DMS79 (cell line): ENCODE data around the gene CSTB.

Source experiments
- DNase-seq: peaks from one replicate; lab custom pipeline; 2025; lab: John Stamatoyannopoulos, UW

The CSTB gene

DNA sequence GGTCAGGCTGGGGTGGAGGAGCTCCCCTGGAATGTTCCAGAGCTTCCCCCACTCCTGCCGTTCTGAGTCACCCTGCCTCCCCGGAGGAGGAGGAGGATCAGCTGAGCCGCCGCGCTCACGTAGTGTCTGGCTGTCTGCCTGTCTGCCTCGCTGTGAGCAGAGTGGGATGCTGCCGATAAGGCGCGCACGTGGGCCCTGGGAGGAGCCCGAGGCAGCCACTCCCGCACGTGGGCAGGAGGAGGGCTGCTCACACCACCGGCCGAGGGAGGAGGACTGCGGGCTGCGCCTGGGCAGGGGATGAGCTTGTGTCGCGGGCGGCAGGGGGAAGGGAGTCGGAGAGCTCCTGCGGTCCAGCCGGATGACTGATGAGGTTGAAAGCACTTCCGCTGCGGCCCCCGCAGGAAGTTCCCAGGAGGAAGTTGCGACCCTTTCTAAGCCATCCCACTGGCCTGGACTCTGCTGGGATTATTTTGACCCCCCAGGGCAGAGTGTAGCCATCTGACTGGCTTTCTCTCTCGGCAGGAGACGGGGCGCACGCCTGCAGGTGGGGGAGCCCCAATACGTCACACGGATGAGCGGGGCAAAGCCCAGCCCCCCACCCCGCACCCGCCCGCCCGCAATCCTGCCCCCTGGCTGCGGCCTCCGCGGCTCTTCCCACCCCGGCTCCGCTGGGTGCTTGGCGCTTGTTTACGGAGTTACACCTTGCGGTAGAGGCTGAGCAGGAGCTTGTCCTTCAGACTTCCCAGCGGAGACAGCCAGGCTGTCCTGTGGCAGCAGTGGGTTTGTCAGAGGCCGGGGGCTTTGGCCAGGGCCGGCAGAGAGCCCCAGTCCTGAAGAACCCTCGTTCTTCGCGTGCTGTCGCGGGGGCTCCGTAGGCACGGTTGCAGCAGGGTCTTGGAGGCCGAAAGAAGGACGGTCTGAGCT, 47.4 kb downstream of the CSTB start:
- DNase-seq: peak; percentile 59

DNA sequence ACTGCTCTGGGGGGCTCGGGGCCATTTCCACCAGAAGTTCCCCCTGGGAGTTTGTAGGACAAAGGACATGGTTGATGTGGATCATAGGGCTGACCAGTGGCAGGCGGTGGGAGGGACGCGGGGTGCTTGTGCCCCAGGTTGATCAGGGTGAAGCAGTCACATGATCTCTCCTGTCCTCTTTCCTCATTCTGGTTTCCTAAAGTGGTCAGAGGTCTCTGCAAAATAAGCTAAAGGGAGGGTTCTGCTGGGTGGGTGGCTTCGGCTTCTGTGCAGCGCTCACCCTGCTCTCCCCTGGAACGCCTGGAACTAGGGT, 48.0 kb downstream of the CSTB start:
- no peak for DNase-seq

DNA sequence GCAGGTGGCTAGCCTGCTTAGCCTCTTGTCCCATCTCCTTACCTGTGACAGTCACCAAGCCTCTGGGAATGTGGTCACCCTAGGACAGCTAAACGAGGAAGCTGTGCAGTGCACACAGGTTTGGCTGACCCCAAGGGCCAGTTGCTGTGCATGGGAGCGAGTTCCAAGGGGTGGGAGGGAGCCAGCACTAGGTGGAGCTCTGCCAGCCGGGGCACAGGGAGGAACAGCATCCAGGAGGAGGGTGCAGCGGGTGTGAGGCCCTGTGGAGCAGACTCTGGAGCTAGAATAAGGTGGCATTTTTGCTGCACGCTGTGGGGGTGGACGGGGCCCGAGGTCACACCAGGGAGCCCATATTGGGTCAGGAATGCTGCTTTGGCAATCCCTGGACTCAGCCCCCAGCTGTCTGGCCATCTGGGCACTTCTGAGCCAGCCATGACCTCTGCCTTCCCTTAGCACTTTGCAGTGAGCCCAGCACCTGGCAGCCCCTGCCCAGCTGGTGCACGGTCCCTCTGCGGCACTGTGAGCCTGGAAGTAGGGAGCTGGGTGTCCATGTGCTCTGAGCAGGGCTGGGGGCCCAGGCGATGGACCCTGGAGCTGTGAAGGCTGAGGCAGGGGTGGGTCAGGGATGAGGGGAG, 48.5 kb downstream of the CSTB start:
- no peak for DNase-seq

DNA sequence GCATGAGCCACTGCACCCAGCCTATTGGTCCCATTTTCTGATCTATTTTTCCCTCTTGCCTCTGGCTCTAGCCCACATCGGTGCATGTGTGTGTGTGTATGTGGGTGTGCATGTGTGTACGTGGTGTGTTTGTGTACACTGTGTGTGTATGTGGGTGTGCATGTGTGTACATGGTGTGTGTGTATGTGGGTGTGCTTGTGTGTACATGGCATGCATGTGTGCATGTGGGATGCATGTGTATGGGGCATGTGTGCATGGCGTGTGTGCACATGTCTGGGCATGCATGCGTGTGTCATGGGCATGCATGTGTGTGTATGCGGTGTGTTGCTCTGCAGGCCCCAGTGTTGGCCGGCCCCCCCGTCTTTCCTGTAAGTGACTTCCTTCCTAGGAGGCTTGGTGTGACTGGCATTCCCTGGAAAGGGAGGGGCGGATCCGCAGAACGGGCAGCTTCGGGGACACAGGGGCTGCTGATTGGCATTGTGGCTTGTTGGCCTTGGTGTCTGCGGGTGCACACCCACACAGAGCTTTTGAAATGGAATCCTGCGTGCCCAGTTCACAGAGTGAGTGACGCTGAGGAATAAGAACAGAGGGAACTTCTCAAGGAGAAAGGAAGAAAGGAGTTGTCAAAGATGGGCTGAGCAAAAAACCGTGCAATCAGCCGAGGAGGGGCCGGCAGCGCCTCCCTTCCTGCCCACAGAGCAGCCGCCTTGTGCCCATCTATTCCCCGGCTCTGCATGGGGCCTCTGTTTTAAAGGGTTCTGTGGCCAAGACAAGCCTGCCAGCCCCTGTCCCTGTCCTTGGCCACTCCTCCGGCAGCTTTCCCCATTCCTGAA, 49.2 kb downstream of the CSTB start:
- no peak for DNase-seq
